ENCODE data around the gene LYZL1.
"Not testable (repeated sequence)": the region's sequence is repeated elsewhere in the genome, so short reads cannot be mapped to it uniquely, and the experiment has no call there.

Gene LYZL1

GRCh38 chr10:29343607-29344038 is 54.8 kb downstream of the LYZL1 start:
- no peak for DNase-seq

- DNase-seq = no peak
Observed at GRCh38 chr10:29344073-29344820, 55.4 kb downstream of the LYZL1 start.

GRCh38 chr10:29345144-29345909 is 56.5 kb downstream of the LYZL1 start:
- no peak for DNase-seq

GRCh38 chr10:29345910-29346209 is 57.0 kb downstream of the LYZL1 start:
- DNase-seq = no peak

- DNase-seq = no peak
Observed at GRCh38 chr10:29346296-29347001, 57.6 kb downstream of the LYZL1 start.

GRCh38 chr10:29348836-29349235 is 60.0 kb downstream of the LYZL1 start:
- DNase-seq = no peak

GRCh38 chr10:29353305-29353704 is 64.4 kb downstream of the LYZL1 start:
- DNase-seq = no peak

- DNase-seq = no peak
Observed at GRCh38 chr10:29353887-29354561, 65.2 kb downstream of the LYZL1 start.

- DNase-seq = no peak
Observed at GRCh38 chr10:29355411-29355991, 66.6 kb downstream of the LYZL1 start.

GRCh38 chr10:29356931-29357330 is 68.1 kb downstream of the LYZL1 start:
- no peak for DNase-seq

- no peak for DNase-seq
Observed at GRCh38 chr10:29358010-29358616, 69.2 kb downstream of the LYZL1 start.

- DNase-seq = not testable (repeated sequence)
Observed at GRCh38 chr10:29360215-29360853, 71.5 kb downstream of the LYZL1 start.

Measured in stimulated activated naive CD4-positive, alpha-beta T cell treated with Interleukin-2 at 50 U/mL for 16 hours (primary cell).